Skeletal muscle satellite cell (primary cell): ENCODE data around the gene SMOC2.

Experiments used
- H3K27me3 ChIP-seq: 2 replicates; pipeline ENCODE4 v1.7.0; 2013; ENCODE audit warnings: low read length; ENCODE audit not compliant: control insufficient read depth, insufficient read depth
- H3K36me3 ChIP-seq: 2 replicates; pipeline ENCODE4 v1.7.0; 2013; ENCODE audit warnings: mild to moderate bottlenecking, control low read depth, low read length; ENCODE audit not compliant: insufficient read depth
- H3K4me1 ChIP-seq: 2 replicates; pipeline ENCODE4 v1.7.0; 2013; ENCODE audit warnings: low read length; ENCODE audit not compliant: control insufficient read depth, insufficient read depth
- H3K4me2 ChIP-seq: 2 replicates; pipeline ENCODE4 v1.7.0; 2013; ENCODE audit warnings: mild to moderate bottlenecking, low read length
- H3K4me3 ChIP-seq: 2 replicates; pipeline ENCODE4 v1.7.0; 2013; ENCODE audit warnings: low read length
- H3K9ac ChIP-seq: 2 replicates; pipeline ENCODE4 v1.7.0; 2013; ENCODE audit warnings: mild to moderate bottlenecking, low read depth, low read length, moderate library complexity
- H3K9me3 ChIP-seq: replicated peaks from 2 replicates; pipeline ENCODE4 v1.7.0; 2013; ENCODE audit warnings: mild to moderate bottlenecking, control low read depth, low read length

The SMOC2 gene

DNA sequence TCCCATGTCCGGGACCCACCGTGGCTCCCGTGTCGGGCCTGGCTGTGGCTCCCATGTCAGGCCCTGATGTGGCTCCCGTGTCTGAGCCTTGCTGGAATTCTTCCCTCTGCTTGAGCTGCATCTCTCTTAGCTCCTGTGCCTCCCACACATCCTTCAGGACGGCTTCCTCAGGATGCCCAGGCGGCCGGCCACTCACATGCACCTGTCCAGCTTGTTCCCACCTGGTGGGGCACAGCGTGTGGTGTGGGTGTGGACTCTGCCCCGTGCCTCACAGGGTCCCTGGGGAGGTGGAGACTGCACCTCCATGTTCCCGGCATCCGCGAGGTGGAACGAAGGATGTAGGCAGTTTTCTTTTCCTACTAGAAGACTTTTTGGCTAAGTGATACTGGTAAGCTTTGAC lies 170.7 kb downstream of the SMOC2 start:
- Histone ChIP-seq H3K9me3 (peaks cover 13% of the 10 kb centered on the region), H3K4me1 (no peaks in the 10 kb centered on the region), H3K4me2 (no peak overlapping the region), H3K9ac (no peak overlapping the region), H3K36me3 (no peaks in the 10 kb centered on the region), H3K4me3 (no peak overlapping the region), H3K27me3 (no peaks in the 10 kb centered on the region)

DNA sequence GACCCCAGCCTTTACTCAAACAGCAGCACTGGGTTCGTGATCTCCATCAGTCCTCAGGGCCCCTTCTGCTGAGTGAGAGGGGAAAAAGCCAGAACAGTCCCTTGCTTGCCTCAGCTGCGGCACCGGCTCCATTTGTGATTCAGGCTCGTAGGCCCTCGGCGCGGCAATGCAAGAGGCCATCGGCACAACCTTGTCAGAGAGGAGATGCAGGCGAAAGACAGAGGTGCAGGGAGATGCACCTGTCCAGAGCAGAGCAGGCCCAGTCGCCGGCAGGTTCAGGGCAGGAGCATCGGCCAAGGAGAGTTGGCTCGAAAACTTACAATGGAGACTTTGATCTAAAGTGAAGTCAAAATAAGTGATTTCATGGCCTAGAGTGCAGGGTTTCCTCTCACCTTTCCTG lies 171.6 kb downstream of the SMOC2 start:
- no peaks in the 10 kb centered on the region for H3K27me3 ChIP-seq
- H3K36me3 ChIP-seq, result no peaks in the 10 kb centered on the region
- peaks cover 10% of the 10 kb centered on the region for H3K9me3 ChIP-seq
- H3K9ac ChIP-seq, result no peak overlapping the region
- H3K4me3 ChIP-seq, result no peak overlapping the region
- no peak overlapping the region for H3K4me2 ChIP-seq
- no peaks in the 10 kb centered on the region for H3K4me1 ChIP-seq

DNA sequence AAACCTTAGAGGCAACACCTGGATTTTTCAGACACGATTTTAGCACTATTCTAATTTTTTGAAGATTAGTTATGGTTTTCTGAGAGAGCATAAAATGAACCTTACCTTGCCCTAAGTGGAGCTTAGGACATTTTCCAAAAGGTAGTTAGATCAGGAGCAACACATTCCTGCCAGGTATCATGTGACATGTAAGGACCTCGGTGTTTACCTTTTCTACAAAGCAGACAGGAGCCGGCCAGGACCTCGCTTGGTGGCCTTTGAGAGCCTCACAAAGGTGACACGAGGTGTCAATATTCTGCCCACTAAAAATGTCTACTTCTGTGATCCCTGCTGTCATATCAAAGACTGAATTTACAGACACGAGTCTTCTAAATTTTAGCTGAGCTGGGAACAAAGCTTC lies 174.9 kb downstream of the SMOC2 start:
- Histone ChIP-seq H3K9ac (no peak overlapping the region), H3K4me1 (no peaks in the 10 kb centered on the region), H3K36me3 (no peaks in the 10 kb centered on the region), H3K4me2 (no peak overlapping the region), H3K27me3 (no peaks in the 10 kb centered on the region), H3K4me3 (no peak overlapping the region), H3K9me3 (peaks cover 17% of the 10 kb centered on the region)

DNA sequence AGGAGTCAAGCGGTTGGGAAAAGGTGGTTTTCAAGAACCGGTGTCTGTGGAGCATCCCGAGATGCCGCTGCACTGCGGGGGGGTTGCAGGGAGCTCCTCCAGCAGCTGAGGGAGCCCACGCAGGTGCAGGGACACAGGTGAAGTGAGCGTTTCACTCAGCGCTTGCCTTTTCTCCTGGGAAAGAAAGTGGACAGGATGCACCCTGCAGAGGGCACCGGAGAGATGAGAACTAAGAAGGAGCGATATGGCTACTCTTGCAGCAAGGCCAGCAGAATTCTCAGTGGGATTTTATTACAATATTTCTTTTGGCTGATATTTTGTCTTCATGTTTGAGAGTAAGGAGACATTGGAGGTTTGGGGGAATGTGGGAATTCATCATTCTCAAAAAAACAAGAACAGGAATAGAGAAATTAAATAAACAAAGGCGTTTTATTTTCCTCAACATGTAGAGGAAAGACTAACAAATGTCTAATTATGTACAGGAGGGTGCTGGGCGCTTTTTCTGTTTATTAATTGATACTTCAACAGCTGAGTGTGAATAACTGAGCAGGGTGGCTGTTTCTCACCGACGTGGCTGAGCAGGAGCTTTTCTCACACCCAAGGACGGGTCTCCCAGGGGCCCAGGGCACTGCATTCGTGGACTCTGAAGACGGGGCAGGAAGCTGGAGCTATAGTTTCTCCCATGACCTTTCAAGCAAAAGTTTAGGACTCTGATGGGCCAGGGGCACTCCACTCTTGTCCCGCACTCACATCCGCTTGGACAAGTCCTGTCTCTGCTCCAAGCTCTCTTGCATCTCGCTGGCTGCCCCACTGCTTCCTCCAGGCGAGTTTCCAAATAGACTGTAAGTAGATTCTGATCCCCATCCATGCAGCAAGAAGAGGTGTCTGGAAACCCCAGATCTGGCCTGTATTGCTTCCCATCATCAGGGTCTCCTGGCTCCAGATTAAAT lies 176.1 kb downstream of the SMOC2 start:
- Histone ChIP-seq H3K9me3 (peaks cover 19% of the 10 kb centered on the region), H3K9ac (no peak overlapping the region), H3K4me2 (no peak overlapping the region), H3K36me3 (no peaks in the 10 kb centered on the region), H3K4me1 (no peaks in the 10 kb centered on the region), H3K4me3 (no peak overlapping the region), H3K27me3 (no peaks in the 10 kb centered on the region)

DNA sequence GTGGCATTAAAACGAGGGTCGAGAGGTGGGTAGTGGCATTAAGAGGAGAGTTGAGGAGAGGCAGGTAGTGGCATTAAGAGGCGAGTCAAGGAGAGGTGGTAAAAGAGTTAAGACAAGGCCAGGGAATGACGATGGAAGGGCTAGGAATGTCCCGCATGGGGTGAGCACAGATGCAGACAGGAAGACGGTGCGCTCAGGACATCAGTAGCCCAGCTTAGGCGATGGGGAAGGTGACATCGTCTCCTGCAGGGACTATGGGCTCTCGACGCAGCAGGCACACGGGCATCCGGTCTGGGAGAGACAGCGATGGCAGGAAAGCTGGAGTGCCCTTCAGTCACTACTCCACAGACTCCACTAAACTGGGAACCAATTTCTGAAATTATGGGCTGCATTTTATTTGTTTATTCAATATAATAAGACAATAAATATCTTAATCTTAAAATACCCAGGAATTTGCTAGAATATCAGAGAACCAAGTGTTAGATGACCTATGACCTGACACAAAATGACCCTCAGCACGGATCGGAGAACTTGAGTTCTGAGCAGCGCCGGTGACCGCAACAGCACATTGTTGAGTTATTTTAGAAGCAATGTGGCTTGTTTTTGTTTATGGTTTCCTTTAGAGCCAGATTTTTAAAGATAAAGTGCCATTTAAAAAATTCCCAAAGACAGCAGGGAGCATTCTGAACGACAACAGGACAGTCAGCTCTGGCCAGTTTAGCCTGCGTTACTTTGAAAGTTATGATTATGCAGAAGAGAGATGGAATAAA lies 177.7 kb downstream of the SMOC2 start:
- Histone ChIP-seq H3K4me2 (no peak overlapping the region), H3K4me1 (no peaks in the 10 kb centered on the region), H3K36me3 (no peaks in the 10 kb centered on the region), H3K9ac (no peak overlapping the region), H3K27me3 (no peaks in the 10 kb centered on the region), H3K4me3 (no peak overlapping the region), H3K9me3 (peaks cover 18% of the 10 kb centered on the region)

DNA sequence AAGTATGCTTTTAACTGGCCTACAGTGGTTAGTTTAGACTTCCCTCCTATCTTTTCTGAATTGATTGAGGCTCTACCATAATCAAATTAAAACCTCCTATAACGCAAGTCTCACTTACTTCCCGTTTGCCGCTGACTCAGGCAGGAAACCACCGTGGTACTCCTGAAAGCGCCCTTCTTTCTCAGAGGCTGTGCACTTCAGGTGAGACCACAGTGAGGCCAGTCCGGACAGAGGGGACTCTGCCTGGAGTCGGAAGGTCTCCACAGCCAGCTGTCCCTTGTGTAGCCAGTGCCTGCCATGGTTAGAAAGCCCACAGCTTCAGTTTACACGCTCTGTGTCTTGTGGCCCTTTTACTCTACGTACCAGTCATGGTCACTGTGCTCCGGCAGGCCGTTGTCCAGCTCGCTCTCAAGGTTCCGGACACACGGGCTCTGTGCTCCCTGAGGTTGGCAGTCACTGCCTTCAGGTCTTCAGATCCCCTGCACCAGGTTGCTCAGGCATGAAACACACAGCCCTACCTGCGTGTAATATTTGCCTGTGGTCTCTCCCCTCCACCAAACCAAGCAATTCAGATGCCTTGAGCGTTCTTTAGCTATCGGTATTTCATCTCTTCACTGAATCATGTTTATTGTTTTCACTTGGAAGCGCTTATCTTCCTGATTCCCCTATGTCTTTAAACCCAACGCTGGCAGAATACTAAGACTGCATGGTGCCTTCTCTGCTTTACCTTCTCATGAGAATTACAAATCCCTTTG lies 178.8 kb downstream of the SMOC2 start:
- Histone ChIP-seq H3K4me2 (no peak overlapping the region), H3K9ac (no peak overlapping the region), H3K4me1 (no peaks in the 10 kb centered on the region), H3K36me3 (no peaks in the 10 kb centered on the region), H3K4me3 (no peak overlapping the region), H3K9me3 (peaks cover 21% of the 10 kb centered on the region), H3K27me3 (no peaks in the 10 kb centered on the region)

DNA sequence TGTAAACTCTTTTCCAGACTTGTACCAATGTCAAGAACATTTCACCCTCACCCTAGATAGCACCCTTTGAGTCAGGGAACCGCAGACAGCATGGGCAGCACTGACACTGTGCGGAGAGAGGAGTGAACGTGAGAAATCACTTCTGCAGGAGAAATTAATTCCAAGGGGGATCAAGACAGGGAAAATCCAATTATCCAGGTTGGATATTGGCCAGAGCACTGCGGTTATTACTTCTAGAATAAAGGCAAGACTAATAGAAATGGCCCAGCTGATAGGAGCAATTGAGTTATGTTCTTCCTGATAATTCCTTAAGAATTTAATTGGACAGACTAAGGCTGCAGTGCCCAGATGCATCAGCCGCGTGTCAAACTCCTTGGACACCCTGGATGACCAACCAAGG lies 179.6 kb downstream of the SMOC2 start:
- Histone ChIP-seq H3K27me3 (no peaks in the 10 kb centered on the region), H3K4me3 (no peak overlapping the region), H3K4me1 (no peaks in the 10 kb centered on the region), H3K36me3 (no peaks in the 10 kb centered on the region), H3K4me2 (no peak overlapping the region), H3K9ac (no peak overlapping the region), H3K9me3 (peaks cover 21% of the 10 kb centered on the region)

DNA sequence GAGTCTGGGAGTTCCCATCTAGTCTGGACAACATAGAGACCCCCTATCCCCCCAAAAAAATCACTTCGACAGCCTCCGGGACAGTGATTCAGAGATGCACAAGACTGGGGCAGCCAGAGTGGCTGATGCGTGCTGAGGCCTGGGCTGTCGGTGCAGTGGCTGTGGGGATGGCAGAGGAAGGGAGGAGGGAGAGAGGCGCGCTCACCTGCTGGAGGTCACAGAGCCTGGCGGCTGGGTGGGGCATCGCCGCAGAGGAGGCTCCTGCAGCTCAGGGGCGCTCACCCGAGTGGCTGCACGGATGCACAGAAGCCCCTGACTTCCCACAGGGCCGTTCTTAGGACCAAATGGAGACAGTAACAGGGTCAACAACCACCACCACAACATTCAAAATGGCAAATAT lies 182.8 kb downstream of the SMOC2 start:
- no peaks in the 10 kb centered on the region for H3K4me1 ChIP-seq
- H3K27me3 ChIP-seq, result no peaks in the 10 kb centered on the region
- H3K9ac ChIP-seq, result no peak overlapping the region
- H3K4me3 ChIP-seq, result no peak overlapping the region
- H3K4me2 ChIP-seq, result no peak overlapping the region
- peaks cover 17% of the 10 kb centered on the region for H3K9me3 ChIP-seq
- H3K36me3 ChIP-seq, result no peaks in the 10 kb centered on the region

DNA sequence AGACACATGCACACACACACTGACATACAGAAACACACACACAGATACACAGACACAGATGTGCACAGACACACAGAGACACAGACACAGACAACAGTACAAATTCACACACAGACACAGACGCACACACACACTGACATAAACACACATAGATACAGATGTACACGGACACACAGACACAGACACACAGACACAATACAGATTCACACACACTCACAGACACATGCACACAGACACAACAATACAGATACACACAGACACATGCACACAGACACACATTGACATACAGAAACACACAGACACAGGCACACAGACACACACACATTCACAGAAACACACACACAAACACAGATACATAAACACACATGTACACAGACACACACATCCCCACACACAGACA lies 183.6 kb downstream of the SMOC2 start:
- no peaks in the 10 kb centered on the region for H3K4me1 ChIP-seq
- no peaks in the 10 kb centered on the region for H3K27me3 ChIP-seq
- no peak overlapping the region for H3K4me2 ChIP-seq
- H3K9ac ChIP-seq, result no peak overlapping the region
- H3K9me3 ChIP-seq, result peaks cover 14% of the 10 kb centered on the region
- H3K36me3 ChIP-seq, result no peaks in the 10 kb centered on the region
- no peak overlapping the region for H3K4me3 ChIP-seq

DNA sequence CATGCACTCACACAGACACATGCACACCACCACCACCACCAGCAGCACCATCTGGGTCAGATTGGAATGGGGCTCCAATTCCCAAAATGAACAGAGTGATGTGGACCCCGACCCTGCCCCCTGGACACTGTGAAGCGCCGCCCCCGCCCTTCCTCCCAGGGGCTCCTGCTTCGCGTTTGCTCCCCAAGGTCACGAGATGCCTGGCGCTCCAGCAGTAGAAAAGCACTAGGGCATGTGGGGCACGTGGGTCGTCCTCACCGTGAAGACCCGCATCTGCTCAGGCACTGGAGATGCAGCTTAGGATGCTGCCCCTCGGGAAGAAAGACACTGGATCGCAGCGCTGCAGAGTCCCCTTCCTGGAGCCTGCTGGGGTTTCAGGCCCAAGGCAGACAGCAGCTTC lies 184.0 kb downstream of the SMOC2 start:
- Histone ChIP-seq H3K9me3 (peaks cover 12% of the 10 kb centered on the region), H3K36me3 (no peaks in the 10 kb centered on the region), H3K4me3 (no peak overlapping the region), H3K9ac (no peak overlapping the region), H3K4me1 (no peaks in the 10 kb centered on the region), H3K4me2 (no peak overlapping the region), H3K27me3 (no peaks in the 10 kb centered on the region)

DNA sequence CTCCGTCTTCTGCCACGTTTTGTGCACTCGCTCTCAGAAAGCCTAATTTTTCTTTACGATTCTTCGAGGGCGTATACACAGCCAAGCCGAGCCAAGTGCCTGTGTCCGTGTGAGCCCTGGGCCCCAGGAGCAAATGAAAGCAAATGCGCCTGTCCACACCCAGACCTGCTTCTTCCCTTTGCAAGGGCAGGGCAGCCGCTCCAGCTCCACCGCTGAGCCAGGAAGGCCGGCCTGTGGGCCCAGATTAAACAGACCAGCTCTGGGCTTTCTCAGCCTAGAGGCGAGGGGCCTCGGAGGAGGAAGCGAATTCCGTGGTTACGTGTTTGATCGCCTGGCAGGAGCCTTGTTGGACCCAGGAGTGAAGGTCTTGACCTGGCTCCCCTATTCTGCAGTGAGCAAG lies 184.6 kb downstream of the SMOC2 start:
- H3K9me3 ChIP-seq, result peaks cover 10% of the 10 kb centered on the region
- H3K9ac ChIP-seq, result no peak overlapping the region

More for the DNA sequence above, 184.6 kb downstream of the SMOC2 start:
- H3K4me3 ChIP-seq, result no peak overlapping the region
- no peaks in the 10 kb centered on the region for H3K36me3 ChIP-seq
- no peaks in the 10 kb centered on the region for H3K27me3 ChIP-seq
- no peaks in the 10 kb centered on the region for H3K4me1 ChIP-seq
- H3K4me2 ChIP-seq, result no peak overlapping the region
